ENCODE data around the gene C9orf78.

The C9orf78 gene

DNA sequence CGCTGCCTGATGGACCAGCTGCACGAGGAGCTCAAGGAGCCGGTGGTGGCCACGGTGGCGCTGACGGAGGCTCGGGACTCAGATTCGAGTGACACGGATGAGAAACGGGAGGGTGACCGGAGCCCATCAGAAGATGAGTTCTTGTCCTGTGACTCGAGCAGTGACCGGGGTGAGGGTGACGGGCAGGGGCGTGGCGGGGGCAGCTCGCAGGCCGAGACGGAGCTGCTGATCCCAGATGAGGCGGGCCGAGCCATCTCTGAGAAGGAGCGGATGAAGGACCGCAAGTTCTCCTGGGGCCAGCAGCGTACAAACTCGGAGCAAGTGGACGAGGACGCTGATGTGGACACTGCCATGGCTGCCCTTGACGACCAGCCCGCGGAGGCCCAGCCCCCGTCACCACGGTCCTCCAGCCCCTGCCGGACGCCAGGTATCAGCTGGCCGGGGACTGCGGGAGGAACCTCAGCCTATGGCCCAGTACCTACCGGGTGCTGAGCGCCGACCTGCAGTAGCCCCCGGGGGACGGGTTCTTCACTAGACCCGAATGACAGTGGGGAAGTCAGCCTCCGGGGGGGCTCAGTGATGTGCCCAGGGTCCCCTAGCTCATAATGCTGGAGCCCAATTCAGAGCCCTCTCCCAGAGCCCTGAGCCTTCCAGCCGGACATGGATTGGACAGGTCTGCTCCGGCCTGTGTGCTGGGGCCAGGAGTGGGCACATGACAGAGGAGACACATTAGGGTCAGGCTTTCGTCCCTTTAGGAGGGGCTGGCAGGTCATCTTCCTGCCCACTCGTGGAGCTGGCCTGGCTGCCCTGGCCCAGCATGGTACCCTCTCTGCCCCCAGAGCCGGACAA lies 33.2 kb upstream of the C9orf78 start:
- no peak for FAIRE-seq

DNA sequence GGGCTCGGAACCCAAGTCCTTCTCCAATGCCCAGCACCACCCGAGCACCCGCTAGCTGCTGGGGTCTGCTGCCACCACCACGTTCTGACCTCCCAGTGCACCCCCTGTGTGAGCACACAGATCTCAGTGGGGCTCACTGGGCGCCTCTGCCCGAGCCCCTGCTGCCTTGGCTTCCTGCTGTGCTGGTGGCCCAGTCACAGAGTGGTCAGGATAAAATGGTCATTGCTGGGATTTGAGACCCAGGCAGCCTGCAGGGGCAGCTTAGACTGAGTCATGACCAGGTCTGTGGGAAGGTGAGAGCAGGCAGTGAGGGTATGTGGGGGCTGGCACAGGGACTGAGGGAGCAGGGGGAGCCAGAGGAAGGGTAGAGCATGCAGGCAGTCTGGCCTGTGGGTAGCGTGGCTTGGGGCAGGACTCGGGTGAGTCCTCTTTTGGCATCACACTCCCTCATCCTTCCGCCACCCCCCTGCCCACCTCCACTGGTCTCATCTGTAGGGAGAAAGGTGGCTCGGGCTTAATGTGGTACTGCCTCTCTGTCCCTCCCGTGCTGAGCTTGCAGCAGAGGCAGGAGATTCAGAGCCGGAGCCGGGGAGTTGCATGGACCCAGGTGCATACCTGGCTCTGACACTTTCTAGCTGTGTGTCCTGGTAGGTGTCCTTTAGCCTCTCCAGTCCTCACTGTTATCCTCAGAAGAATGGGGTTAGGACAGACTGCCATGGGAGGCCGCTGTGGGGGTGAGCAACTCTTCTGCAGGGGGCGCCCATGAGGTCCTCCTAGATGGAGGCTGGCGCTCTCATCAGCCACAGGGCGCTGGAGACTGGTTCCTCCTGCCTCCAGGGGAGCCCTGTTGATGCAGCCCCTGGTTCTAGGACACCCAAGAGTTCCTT lies 32.3 kb upstream of the C9orf78 start:
- DNase-seq (ENCODE audit: insufficient read length, low spot score) (no peak), FAIRE-seq (no peak)

More for the DNA sequence above, 33.2 kb upstream of the C9orf78 start:
- DNase-seq (ENCODE audit: insufficient read length, low spot score) = no peak

- FAIRE-seq (no peak), DNase-seq (ENCODE audit: insufficient read length, low spot score) (no peak)
These were observed 31.5 kb upstream of the C9orf78 start for GRCh38 chr9:129866394-129867135.

- no peak for FAIRE-seq
- DNase-seq (ENCODE audit: insufficient read length, low spot score) = no peak
These were observed 30.7 kb upstream of the C9orf78 start for GRCh38 chr9:129865668-129866320.

DNA sequence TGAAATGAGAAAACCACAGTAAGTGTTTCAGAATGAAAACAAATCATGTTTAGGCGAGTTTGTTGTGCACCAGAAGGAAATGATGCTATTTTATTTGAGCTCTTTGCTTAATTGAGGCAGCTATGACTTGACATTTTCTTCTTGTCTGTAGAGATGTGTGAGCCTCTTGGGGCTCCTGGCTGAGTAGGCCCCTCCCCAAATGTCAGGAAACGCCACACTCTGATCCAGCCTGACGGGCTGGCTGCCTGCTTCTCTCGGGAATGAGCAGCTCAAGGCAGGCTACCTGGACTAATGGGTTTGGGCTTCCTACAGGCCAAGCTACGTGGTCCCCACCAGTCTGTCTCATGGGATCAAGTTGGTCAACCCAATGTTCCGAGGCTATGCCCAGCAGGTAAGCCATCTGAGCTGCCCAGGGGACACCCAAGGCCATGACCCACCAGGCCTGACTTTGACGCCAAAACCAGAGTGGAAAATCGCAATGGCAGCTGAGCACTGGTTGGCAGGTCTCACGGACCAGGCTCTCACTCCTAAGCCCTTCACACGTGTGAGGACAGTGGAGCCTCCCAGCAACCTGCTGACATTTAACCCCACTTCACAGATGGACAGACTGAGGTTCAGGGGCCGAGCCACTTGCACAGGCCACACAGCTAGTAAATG lies 30.0 kb upstream of the C9orf78 start:
- FAIRE-seq = no peak

GRCh38 chr9:129863059-129863690 lies 28.1 kb upstream of the C9orf78 start:
- FAIRE-seq (no peak), DNase-seq (ENCODE audit: insufficient read length, low spot score) (no peak)

More for the DNA sequence above, 30.0 kb upstream of the C9orf78 start:
- DNase-seq (ENCODE audit: insufficient read length, low spot score) = no peak

GRCh38 chr9:129861447-129861827 lies 26.4 kb upstream of the C9orf78 start:
- FAIRE-seq = no peak

GRCh38 chr9:129860653-129861446 lies 25.8 kb upstream of the C9orf78 start:
- FAIRE-seq = no peak

More at GRCh38 chr9:129861447-129861827, 26.4 kb upstream of the C9orf78 start:
- no peak for DNase-seq (ENCODE audit: insufficient read length, low spot score)

DNA sequence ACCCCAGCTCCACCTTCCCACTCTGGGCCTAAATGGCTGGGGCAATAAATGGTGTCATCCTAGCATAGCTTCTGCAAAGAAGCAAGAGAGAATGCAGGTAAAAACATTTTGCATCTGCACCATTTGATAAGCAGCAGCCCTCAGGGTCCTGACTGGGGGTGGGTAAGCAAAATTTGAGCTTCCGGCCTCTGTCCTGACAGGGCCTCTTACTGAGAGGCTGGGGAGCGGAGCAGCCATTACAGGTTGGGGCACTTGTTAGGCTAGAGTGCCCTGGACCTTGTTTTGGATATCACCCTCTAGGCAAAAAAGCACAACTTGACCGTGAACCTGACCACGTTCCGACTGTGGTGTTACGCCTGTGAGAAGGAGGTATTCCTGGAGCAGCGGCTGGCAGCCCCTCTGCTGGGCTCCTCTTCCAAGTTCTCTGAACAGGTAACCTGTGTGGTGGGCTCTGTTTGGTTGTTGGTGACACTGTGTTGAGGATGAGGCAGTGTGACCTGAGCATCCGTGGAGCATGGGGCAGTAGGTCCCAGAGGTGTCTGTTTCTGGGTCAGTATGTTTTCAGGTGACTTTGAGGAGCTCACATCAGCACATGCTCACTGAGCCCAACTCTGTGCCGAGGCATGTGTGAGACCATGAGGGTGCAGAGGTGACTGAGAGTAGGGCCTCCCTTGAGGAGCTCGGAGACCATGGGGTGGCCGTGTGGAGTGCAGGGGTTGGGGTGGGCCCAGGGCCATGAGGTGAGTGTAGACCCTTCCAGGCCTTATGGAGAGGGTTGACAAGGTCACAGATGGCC lies 23.3 kb upstream of the C9orf78 start:
- FAIRE-seq (no peak), DNase-seq (ENCODE audit: insufficient read length, low spot score) (no peak)

More at GRCh38 chr9:129860653-129861446, 25.8 kb upstream of the C9orf78 start:
- DNase-seq (ENCODE audit: insufficient read length, low spot score) = no peak

DNA sequence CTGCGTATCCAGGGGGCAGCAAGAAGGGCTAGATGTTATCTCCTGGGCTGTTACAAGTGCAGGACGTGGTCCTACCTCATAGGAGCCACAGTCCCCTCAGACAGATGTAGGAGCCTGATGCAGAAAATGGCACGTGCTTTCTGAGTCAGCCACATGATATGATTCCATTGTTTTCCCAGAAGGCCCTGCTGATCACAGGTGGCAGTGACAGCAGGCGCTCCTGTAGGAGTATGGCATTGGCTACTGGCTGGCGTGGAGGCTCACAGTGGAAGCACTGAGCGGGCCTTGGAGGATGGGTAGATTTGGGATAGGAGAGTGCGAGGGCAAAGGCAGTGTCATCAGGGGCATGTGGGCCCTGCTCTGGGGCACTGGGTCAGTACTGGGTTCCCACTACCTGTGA lies 22.1 kb upstream of the C9orf78 start:
- DNase-seq (ENCODE audit: insufficient read length, low spot score) (no peak), FAIRE-seq (no peak)

- FAIRE-seq = no peak
- DNase-seq (ENCODE audit: insufficient read length, low spot score) = no peak
These were observed 19.6 kb upstream of the C9orf78 start for GRCh38 chr9:129854588-129855110.

- DNase-seq (ENCODE audit: insufficient read length, low spot score) (no peak), FAIRE-seq (no peak)
These were observed 18.5 kb upstream of the C9orf78 start for GRCh38 chr9:129853614-129854013.

DNA sequence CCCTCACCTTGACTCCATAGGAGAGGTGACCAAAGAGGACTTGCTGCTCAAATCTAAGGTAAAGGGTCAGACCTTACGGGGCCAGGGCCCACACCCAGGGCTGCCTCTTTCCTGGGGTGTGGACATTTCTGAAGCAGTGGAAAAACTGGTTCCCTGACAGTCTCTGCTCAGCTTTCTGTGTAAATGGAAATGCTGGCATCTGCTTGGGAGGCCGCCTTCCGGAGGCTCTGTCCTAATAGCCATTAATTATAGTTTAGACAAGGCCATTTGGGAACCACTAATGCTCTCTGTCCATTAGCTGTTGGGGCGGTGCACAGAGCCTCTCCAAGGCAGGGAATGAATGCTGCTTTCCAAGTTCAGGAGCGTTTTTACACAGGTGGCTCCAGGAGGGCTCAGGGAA lies 17.5 kb upstream of the C9orf78 start:
- DNase-seq (ENCODE audit: insufficient read length, low spot score) (no peak), FAIRE-seq (no peak)

GRCh38 chr9:129851821-129852220 lies 16.7 kb upstream of the C9orf78 start:
- no peak for DNase-seq (ENCODE audit: insufficient read length, low spot score)
- FAIRE-seq = no peak

- FAIRE-seq (no peak), DNase-seq (ENCODE audit: insufficient read length, low spot score) (no peak)
These were observed 15.9 kb upstream of the C9orf78 start for GRCh38 chr9:129850821-129851550.

DNA sequence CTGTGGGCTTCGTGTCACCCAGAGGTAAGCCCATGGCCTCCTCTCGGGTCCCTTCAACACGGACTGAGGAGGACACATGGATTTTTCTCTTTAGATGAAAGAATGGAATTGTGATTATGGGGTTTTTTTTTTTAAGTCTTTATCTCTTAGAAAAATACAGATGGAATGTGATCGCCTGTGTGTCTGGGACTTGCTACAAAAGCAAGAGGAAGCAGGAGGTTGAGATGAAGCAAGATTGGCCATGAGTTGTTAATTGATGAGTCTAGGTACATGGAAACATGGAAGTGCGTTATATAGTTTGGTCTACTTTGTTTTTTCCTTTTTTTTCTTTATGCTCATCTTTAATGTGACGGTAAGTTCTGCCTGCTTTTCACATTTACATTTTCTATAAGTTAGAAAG lies 14.8 kb upstream of the C9orf78 start:
- no peak for FAIRE-seq
- DNase-seq (ENCODE audit: insufficient read length, low spot score) = no peak
